RWPE2 (cell line): ENCODE measurements around the gene DUSP28.

Experiments used
- ATAC-seq: fragments of 200-7000 bp; cut with Tn5 transposase; 3 replicates; pipeline ENCODE4 v1.9.1; 2021; ENCODE audit warnings: low read depth
- DNase-seq: peaks from one replicate; pipeline ENCODE4 v3.0.0-alpha.2; 2020; ENCODE audit warnings: low spot score
- H3K27ac ChIP-seq: fragments of 450-650 bp; 2 replicates; pipeline ENCODE4 v1.5.1; 2017; ENCODE audit warnings: mild to moderate bottlenecking; ENCODE audit not compliant: poor library complexity, severe bottlenecking
- H3K27me3 ChIP-seq: fragments of 250-450 bp; sonication (Bioruptor Pico); 2 replicates; pipeline ENCODE4 v1.5.1; 2021; ENCODE audit warnings: mild to moderate bottlenecking, moderate library complexity; ENCODE audit not compliant: insufficient read depth, poor library complexity, severe bottlenecking
- H3K36me3 ChIP-seq: fragments of 250-450 bp; sonication (Bioruptor Pico); 2 replicates; pipeline ENCODE4 v1.5.1; 2020; ENCODE audit warnings: low read depth, mild to moderate bottlenecking, moderate library complexity
- H3K4me1 ChIP-seq: fragments of 250-450 bp; sonication (Bioruptor Pico); 2 replicates; pipeline ENCODE4 v1.5.1; 2021; ENCODE audit warnings: mild to moderate bottlenecking, moderate library complexity; ENCODE audit not compliant: insufficient read depth, poor library complexity, severe bottlenecking
- H3K4me3 ChIP-seq: fragments of 250-450 bp; sonication (Bioruptor Pico); 2 replicates; pipeline ENCODE4 v1.5.1; 2021; ENCODE audit warnings: mild to moderate bottlenecking, moderate library complexity; ENCODE audit not compliant: severe bottlenecking
- H3K9me3 ChIP-seq: fragments of 250-450 bp; sonication (Bioruptor Pico); 2 replicates; pipeline ENCODE4 v1.5.1; 2021; ENCODE audit warnings: mild to moderate bottlenecking, moderate library complexity; ENCODE audit not compliant: severe bottlenecking
- CTCF ChIP-seq: fragments of 450-650 bp; IDR thresholded peaks from one replicate; pipeline ENCODE4 v1.5.1; 2017; ENCODE audit warnings: mild to moderate bottlenecking, moderate library complexity; ENCODE audit not compliant: poor library complexity, severe bottlenecking

The DUSP28 gene

GRCh38 chr2:240526521-240526920, 33.6 kb upstream of the DUSP28 start:
- Histone ChIP-seq H3K27me3 (no peaks in the 10 kb centered on the region), H3K9me3 (peaks cover 4% of the 10 kb centered on the region), H3K27ac (no peak overlapping the region), H3K4me3 (no peak overlapping the region), H3K4me1 (no peaks in the 10 kb centered on the region), H3K36me3 (no peaks in the 10 kb centered on the region)
- DNase-seq: no peak
- no peak for TF ChIP-seq CTCF
- ATAC-seq: no peak

- no peaks in the 10 kb centered on the region for H3K27me3 ChIP-seq
- H3K36me3 ChIP-seq: no peaks in the 10 kb centered on the region
- no peaks in the 10 kb centered on the region for H3K4me1 ChIP-seq
- ATAC-seq: no peak
- H3K4me3 ChIP-seq: no peak overlapping the region
- H3K27ac ChIP-seq: no peak overlapping the region
- no peak for DNase-seq
- TF ChIP-seq CTCF: no peak
- peaks cover 6% of the 10 kb centered on the region for H3K9me3 ChIP-seq
Measured at GRCh38 chr2:240527153-240527750, 32.9 kb upstream of the DUSP28 start.

DNA sequence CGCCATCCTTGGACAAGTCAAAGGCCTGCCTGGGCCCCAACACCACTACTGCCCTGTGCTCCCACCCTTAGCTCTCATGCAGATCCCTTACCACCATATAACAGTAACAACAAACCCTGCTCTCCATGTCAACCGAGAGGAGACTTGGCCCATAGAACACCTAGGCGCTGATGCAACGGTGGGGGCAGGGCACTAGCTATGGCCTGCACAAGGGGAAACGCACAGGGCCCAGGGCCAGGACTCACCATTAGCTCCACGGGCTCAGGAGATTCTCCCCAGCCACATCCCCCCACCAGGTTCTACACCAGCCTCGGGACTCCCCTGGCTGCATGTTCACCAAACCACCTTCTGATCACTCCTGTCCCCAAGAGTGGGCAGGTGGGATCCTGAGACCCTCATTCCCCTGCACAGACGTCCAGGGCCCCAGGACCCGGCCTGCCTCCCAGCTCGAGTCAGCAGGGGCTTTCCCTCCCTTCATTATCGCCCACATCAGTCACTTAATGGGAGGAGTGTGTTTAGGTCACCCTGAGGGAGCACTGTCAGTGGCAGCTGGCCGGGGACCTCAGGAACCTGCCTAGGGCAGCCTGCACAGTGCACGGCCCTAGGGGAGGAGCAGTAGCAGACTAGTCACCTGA, 31.6 kb upstream of the DUSP28 start:
- Histone ChIP-seq H3K4me3 (no peak overlapping the region), H3K27me3 (no peaks in the 10 kb centered on the region), H3K36me3 (no peaks in the 10 kb centered on the region), H3K27ac (no peak overlapping the region), H3K4me1 (no peaks in the 10 kb centered on the region), H3K9me3 (peaks cover 8% of the 10 kb centered on the region)
- DNase-seq (no peak), ATAC-seq (no peak)
- TF ChIP-seq CTCF: no peak

DNA sequence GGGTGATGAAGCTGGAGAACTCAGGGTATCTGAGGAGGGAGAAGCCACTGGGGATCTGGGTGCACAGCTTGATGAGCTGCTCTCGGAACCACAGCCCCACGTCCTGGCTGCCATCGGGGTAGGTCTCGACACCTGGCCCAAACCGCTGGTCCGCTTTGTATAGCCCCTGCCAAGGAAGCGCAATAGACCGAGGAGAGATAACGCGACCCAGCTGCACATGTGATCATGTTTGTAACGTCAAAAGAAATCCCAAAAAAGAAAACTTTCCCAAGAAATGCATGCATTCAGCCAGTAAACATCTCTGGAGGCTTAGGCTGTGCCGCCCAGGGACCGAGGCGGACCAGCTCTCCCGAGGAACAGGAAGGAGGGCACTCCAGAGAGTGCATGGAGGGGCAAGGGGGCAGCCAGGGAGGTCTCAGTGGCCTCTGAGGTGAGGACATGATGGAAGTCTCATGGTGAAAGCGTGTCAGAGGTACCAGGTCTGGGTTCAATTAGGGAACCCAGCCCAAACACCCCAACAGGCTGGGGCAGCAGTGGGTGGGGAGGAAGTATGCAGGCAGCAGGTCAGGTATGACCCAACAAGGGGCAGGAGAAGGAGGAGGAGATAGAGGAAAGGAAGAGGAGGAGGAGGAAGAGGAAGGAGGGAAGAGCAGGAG, 30.7 kb upstream of the DUSP28 start:
- no peaks in the 10 kb centered on the region for H3K36me3 ChIP-seq
- H3K27me3 ChIP-seq: no peaks in the 10 kb centered on the region
- no peak for TF ChIP-seq CTCF
- H3K27ac ChIP-seq: no peak overlapping the region
- no peaks in the 10 kb centered on the region for H3K4me1 ChIP-seq
- H3K4me3 ChIP-seq: no peak overlapping the region
- peaks cover 8% of the 10 kb centered on the region for H3K9me3 ChIP-seq
- ATAC-seq (no peak), DNase-seq (no peak)

- Histone ChIP-seq H3K4me1 (no peaks in the 10 kb centered on the region), H3K4me3 (no peak overlapping the region)
- ATAC-seq: no peak
Measured at GRCh38 chr2:240530181-240530580, 30.0 kb upstream of the DUSP28 start.

More at GRCh38 chr2:240530181-240530580, 30.0 kb upstream of the DUSP28 start:
- no peak for TF ChIP-seq CTCF
- no peak for DNase-seq
- H3K27ac ChIP-seq: no peak overlapping the region
- H3K27me3 ChIP-seq: no peaks in the 10 kb centered on the region
- H3K9me3 ChIP-seq: peaks cover 8% of the 10 kb centered on the region
- H3K36me3 ChIP-seq: no peaks in the 10 kb centered on the region
